ENCODE measurements around the gene ZNF155. TPM values are rescaled to one million over a fixed set of nuclear protein-coding genes. Genes with fewer than 3 reads are reported as not detected.
A peak's percentile ranks its signal among the peaks of the same experiment; 100 is the strongest.

ZNF155 gene
- polyA plus RNA-seq, 1 donor from 2014 or later: 17.5 TPM

DNA sequence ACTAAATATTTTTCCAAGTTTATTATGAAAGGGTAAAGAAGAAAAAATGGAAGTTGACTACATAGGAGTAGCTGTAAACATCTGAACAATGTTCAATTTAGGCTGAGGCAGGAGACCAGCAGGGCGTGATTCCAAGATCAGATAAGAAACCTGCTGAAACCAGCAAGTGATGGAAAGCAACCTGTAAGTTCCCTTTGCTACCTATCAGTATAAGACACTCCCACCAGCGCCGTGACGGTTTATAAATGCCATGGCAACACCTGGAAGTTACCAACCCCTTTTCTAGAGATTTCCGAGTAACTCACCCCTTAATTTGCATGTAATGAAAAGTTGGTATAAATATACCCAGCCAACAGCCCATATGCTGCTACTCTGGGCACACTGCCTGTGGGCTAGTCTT, 47.8 kb upstream of the ZNF155 start:
- Histone ChIP-seq H3F3A (ENCODE audit: insufficient read depth, low read length, poor library complexity, severe bottlenecking) (no peaks in the 10 kb centered on the region), H3K9ac (ENCODE audit: low read length) (no peak overlapping the region), H3K27ac (ENCODE audit: low read length) (no peak overlapping the region), H3K4me2 (ENCODE audit: low read length) (no peak overlapping the region), H3K9me2 (ENCODE audit: insufficient read depth, low read length) (no peaks in the 10 kb centered on the region), H3K79me2 (replicated peaks; ENCODE audit: insufficient read depth, low read length) (peaks cover 11% of the 10 kb centered on the region), H2AFZ (ENCODE audit: low read depth, low read length) (peak overlapping the region; percentile 85), H3K9me3 (ENCODE audit: low read length) (no peaks in the 10 kb centered on the region), H3K4me3 (ENCODE audit: low read length) (peak overlapping the region; percentile 72), H3K27me3 (ENCODE audit: insufficient read depth, low read depth, low read length) (no peaks in the 10 kb centered on the region), H3K36me3 (ENCODE audit: insufficient read depth, low read length) (no peaks in the 10 kb centered on the region), H4K20me1 (ENCODE audit: insufficient read depth) (no peaks in the 10 kb centered on the region)
- TF ChIP-seq EP300 (conservative IDR thresholded peaks at IDR 0.05; ENCODE audit: poor library complexity, severe bottlenecking): no peak
- TF ChIP-seq MXI1 (conservative IDR thresholded peaks at IDR 0.05; ENCODE audit: poor library complexity, severe bottlenecking): no peak
- no peak for TF ChIP-seq RAD21 (conservative IDR thresholded peaks at IDR 0.05)
- TF ChIP-seq, protein P1, sequence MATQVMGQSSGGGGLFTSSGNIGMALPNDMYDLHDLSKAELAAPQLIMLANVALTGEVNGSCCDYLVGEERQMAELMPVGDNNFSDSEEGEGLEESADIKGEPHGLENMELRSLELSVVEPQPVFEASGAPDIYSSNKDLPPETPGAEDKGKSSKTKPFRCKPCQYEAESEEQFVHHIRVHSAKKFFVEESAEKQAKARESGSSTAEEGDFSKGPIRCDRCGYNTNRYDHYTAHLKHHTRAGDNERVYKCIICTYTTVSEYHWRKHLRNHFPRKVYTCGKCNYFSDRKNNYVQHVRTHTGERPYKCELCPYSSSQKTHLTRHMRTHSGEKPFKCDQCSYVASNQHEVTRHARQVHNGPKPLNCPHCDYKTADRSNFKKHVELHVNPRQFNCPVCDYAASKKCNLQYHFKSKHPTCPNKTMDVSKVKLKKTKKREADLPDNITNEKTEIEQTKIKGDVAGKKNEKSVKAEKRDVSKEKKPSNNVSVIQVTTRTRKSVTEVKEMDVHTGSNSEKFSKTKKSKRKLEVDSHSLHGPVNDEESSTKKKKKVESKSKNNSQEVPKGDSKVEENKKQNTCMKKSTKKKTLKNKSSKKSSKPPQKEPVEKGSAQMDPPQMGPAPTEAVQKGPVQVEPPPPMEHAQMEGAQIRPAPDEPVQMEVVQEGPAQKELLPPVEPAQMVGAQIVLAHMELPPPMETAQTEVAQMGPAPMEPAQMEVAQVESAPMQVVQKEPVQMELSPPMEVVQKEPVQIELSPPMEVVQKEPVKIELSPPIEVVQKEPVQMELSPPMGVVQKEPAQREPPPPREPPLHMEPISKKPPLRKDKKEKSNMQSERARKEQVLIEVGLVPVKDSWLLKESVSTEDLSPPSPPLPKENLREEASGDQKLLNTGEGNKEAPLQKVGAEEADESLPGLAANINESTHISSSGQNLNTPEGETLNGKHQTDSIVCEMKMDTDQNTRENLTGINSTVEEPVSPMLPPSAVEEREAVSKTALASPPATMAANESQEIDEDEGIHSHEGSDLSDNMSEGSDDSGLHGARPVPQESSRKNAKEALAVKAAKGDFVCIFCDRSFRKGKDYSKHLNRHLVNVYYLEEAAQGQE (IDR thresholded peaks at IDR 0.05; ENCODE audit: borderline replicate concordance): no peak
- TF ChIP-seq POLR2AphosphoS5 (IDR thresholded peaks at IDR 0.05): no peak
- no peak for TF ChIP-seq SMC3 (conservative IDR thresholded peaks at IDR 0.05; ENCODE audit: poor library complexity)
- TF ChIP-seq TAF1 (IDR thresholded peaks at IDR 0.05; ENCODE audit: low read depth): no peak

DNA sequence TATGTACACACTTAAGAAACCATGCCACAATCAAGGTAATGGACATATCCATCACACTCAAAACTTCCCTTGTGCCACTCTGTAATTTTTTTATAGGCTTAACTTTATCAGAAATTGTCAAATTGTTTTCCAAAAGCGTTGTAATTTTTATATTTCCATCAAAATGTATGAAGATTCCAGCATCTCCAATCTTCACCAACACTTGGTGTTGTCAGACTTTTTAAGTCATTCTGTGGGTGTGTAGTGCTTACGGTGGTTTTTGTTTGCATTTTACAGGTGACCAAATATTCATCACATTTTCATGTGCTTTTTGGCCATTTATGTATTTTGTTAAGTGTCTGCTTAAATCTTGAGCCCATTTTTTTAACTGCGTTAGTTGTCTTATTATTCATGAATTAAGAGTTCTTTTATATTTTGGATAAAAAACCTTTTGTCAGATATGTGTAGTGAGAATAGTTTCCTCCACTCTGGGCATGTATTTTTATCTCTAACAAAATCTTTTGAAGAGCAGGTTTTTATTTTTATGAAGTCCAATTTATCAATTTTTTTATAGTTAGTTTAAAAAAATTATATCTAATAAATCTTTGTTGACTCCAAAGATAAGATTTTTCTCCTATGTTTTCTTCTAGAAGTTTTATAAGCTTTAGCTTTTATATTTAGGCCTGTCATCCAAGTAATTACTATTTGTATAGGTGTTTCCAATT, 44.3 kb upstream of the ZNF155 start:
- no peaks in the 10 kb centered on the region for H3K36me3 ChIP-seq (ENCODE audit: insufficient read depth, low read length)
- H3K79me2 ChIP-seq (replicated peaks; ENCODE audit: insufficient read depth, low read length): no peaks in the 10 kb centered on the region
- H2AFZ ChIP-seq (ENCODE audit: low read depth, low read length): no peak overlapping the region
- H3K4me2 ChIP-seq (ENCODE audit: low read length): no peak overlapping the region
- H3K27ac ChIP-seq (ENCODE audit: low read length): no peak overlapping the region
- no peaks in the 10 kb centered on the region for H3K9me3 ChIP-seq (ENCODE audit: low read length)
- no peak overlapping the region for H3K9ac ChIP-seq (ENCODE audit: low read length)
- H3K27me3 ChIP-seq (ENCODE audit: insufficient read depth, low read depth, low read length): no peaks in the 10 kb centered on the region
- TF ChIP-seq EZH2 (IDR thresholded peaks at IDR 0.05; ENCODE audit: borderline replicate concordance, insufficient read depth, low read length, poor library complexity, severe bottlenecking) (no peak), POLR2AphosphoS5 (IDR thresholded peaks at IDR 0.05) (no peak), MXI1 (conservative IDR thresholded peaks at IDR 0.05; ENCODE audit: poor library complexity, severe bottlenecking) (no peak), RAD21 (conservative IDR thresholded peaks at IDR 0.05) (no peak), TAF1 (IDR thresholded peaks at IDR 0.05; ENCODE audit: low read depth) (no peak), SMC3 (conservative IDR thresholded peaks at IDR 0.05; ENCODE audit: poor library complexity) (no peak), EP300 (conservative IDR thresholded peaks at IDR 0.05; ENCODE audit: poor library complexity, severe bottlenecking) (no peak)
- TF ChIP-seq, protein P2, sequence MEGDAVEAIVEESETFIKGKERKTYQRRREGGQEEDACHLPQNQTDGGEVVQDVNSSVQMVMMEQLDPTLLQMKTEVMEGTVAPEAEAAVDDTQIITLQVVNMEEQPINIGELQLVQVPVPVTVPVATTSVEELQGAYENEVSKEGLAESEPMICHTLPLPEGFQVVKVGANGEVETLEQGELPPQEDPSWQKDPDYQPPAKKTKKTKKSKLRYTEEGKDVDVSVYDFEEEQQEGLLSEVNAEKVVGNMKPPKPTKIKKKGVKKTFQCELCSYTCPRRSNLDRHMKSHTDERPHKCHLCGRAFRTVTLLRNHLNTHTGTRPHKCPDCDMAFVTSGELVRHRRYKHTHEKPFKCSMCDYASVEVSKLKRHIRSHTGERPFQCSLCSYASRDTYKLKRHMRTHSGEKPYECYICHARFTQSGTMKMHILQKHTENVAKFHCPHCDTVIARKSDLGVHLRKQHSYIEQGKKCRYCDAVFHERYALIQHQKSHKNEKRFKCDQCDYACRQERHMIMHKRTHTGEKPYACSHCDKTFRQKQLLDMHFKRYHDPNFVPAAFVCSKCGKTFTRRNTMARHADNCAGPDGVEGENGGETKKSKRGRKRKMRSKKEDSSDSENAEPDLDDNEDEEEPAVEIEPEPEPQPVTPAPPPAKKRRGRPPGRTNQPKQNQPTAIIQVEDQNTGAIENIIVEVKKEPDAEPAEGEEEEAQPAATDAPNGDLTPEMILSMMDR (IDR thresholded peaks at IDR 0.05; ENCODE audit: poor library complexity, severe bottlenecking): no peak
- TF ChIP-seq, protein P1 (IDR thresholded peaks at IDR 0.05; ENCODE audit: borderline replicate concordance): no peak
- H3K9me2 ChIP-seq (ENCODE audit: insufficient read depth, low read length): no peaks in the 10 kb centered on the region
- H4K20me1 ChIP-seq (ENCODE audit: insufficient read depth): no peaks in the 10 kb centered on the region
- no peak overlapping the region for H3K4me3 ChIP-seq (ENCODE audit: low read length)
- H3F3A ChIP-seq (ENCODE audit: insufficient read depth, low read length, poor library complexity, severe bottlenecking): no peaks in the 10 kb centered on the region
